HG03521 (cell line): ENCODE data around the gene RAB4A.

Source experiments
- ATAC-seq: cut with Tn5 transposase; IDR thresholded peaks from one replicate; pipeline ENCODE4 v1.9.1; 2021; ENCODE audit warnings: mild to moderate bottlenecking, moderate library complexity; ENCODE audit not compliant: unreplicated experiment

RAB4A gene

DNA sequence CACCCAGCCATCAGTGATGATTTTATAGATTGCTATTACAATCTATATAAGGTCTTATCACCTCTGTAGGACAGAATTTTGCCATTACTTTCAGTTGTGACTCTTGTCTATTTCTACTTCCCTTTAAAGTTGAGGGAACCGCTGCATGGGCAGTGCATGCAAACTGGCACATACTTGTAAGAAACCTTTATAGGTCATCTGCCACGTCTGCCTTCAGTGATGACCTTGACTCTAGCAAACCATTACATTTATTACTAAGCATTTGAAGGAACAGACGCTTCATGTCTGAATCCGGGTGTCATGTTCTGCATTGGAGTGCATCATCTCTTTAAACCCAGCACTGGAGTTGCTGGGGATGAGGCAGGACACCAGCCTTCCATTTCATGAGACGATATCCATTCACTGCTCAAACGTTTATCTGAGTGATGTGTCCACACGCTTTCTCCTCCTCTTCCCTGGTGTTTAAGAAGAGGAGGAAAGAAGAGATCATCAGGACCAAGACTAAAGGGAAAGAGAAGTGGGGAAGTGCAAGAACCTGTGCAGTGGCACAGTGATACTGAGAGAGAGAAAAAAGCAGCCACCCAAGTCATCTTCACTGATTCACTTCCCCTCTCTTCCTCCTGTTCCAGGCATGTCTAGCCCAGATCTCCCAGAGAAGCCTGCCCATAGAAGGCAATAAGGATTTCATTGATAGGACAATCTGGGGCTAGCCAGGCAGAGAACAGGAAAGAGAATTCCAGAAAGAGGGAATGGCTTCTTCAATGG, 57.9 kb downstream of the RAB4A start:
- no peak for ATAC-seq

DNA sequence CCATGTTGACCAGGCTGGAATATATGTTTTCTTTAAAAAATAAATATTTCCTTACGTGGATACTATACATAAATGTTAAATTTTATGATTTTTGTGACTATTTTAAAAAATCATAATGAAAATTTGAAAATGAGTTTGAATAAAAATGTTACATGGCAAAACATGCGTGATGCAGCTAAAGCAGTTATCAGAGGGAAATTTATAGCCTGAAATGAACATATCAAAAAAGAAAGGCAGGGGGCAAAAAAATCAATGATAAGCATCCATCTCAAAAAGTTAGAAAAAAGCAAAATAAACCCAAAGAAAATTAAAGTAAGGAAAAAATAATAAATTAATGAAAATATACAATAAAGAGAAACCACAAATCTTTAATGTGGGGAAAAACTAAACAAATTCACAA, 63.4 kb downstream of the RAB4A start:
- no peak for ATAC-seq

DNA sequence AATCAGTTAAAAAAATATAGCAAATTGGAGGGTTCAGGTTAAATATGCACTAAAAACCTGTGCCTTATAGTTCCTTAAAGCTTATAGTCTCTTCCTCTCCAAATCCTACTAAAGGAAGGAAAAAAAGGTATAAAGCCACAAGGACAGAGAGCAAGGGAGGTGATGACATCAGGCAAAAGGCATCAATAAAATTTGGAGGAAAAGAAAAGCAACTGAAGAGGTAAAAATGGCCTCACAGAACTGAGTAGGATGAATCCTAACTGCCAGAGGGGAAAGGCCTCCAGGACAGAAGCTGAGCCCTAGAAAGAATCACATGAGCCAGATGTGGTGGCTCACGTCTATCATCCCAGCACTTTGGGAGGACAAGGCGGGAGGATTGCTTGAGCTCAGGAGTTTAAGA, 63.8 kb downstream of the RAB4A start:
- ATAC-seq = no peak

DNA sequence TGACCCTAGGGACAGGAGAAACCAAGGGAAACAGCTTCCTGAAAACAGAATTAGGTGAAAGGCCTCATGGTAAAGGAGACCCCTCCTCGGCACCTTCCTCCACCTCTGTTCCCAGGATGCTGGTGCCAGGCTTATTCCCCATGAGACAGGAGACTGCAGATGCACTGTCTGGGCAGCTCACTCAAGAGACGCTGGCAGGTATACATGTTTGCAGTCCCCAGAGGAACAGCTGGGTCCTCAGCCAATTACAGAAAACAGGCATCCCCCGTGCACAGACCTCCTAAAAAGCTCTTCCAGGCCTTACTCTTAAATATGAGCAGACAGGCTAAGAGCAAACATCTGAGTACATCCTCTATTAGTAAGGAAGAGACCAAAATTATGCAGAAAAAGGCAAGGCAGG, 65.4 kb downstream of the RAB4A start:
- ATAC-seq = no peak

DNA sequence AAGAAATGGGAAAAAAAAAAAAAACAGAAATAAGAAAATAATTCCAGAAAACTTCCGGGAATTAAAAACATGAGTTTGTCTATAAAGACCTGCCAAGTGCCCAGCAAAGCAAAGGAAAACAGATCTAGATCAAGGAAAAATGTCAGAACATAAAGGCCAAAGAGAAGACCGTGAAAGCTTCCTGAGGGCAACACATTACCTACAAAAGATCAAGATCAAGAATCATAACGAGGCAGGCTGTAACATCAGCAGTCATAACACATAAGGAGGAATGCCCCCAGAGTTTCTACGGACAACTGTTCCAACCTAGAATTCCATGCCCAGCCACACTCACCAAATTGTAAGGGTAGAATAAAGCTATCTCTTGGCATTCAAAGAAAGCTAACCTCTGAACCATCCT, 68.2 kb downstream of the RAB4A start:
- no peak for ATAC-seq

DNA sequence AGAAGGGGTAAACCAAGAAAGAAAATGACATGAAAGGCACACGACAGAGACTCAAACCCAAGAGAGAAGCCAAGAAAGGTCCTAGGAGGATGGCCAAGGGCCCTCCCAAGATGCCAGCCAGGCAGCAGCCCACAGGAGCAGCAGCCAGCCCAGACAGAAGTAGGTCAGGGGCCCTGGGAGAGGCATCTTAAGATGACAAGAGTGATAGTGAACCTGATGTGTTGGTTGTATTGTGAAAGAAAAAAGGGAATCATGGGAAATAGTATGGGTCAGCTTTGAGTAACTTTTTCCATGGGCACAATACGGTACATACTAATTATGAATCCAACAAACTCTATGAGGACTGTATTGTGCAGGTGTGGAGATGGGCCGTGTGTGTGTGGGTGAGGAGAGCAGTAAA, 68.6 kb downstream of the RAB4A start:
- ATAC-seq = no peak

DNA sequence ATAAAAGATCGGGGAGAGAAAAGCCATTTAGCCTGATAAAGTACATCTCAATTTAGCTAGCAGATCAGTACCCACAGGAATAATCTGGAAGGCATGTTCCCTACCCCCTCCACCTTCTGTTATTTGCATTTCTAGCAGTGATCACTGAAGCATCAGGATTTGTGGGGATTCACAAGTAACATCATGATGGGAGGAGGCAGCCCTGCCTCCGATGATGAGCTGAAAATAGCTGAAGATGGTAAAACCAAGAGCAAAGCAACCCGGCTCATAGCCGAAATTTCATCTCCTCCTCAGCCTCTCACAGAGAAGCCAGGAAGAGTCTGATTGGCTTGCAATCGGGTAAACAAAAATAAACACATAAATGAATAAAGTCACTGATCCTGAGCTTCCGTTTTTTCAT, 69.6 kb downstream of the RAB4A start:
- no peak for ATAC-seq

DNA sequence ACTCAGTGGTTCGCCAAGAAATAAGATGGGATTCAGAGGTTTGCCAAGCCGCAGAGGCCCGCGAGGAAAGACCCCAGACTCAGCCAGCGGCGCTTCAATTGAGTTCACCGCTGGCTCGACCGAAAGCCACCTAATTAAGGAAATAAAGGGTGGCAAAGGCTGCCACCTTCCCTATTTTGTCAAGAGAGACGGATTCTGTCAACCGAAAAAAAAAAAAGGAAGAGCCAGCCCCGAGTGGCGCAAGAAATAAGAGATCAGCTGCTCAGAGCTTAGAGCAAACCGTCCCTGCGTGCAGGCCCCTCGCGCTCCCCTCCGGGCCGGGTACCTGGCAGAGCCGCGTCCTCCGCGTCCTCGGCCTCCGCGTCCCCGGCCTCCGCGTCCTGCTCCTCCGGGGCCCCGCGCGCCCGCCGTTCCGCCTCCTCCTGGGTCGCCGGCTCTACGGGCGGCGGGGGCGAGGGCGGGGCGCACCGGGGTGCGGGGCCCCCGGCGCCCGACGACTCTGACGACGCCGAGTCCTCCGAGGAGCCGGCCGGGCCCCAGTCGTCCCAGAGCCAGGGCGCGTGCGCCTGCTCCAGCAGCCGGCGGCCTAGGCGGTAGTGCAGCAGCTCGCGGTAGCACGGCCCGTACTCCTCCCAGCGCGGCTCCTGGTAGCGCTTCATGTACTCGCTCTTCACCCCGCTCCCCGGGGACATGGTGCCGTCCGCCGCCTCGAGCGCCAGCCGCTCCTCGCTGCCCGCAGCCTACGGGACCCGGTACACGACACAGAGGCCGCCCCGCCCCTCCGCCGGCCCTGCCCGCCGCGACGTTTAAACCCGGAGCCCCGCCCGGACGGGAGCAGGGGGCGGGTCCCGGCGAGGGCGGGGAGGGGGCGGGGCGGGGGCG, 71.1 kb downstream of the RAB4A start:
- ATAC-seq = peak; percentile 65

DNA sequence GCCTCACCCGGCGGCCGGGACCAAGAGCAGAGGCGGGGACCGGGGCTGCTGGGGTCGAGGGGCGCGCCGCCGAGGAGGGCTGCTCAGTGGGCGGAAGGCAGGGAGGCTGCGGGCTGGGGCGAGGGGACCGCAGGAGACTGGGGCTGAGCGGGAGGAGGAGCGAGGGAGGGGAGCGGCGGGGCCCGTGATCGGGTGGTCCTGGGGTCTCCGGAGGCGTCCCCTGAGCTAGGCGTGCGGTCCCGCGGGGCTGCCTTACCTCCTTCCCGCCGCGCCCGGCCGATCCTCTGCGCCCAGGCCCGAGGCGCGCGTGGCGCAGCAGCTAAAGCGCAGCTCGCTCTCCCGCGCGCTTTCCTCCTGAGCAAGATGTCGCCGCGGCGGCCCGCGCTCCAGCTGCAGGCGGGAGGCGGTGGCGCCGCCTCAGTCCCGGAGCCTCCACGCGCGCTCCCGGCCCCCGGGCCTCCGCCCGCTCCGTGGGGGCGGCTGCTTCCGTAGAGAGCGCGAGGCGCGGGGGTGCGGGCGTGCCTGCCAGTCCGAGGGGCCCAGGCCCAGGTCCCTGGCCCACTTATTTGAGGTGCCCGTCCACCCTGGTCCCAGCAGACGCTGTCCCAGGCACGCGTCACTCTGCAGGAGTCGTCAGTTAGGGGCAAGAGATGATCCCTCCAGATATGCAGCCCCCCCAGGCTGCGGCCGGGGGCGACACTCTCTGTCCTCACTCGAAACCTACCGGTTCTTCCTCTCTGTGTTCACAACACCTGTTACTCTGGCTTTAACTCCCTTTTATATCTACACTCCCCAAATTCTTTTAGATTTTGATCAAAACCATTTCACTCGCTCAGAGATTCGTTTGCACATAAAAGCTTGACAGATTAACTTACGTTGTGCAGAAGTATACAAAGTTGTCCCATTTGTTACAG, 72.0 kb downstream of the RAB4A start, which contains the start of gene CCSAP:
CCSAP (minus strand) TSS at position 392 of the 914 bp plus-strand sequence. CDS start 582 bp downstream, outside the sequence.
- ATAC-seq = peak; percentile 30

DNA sequence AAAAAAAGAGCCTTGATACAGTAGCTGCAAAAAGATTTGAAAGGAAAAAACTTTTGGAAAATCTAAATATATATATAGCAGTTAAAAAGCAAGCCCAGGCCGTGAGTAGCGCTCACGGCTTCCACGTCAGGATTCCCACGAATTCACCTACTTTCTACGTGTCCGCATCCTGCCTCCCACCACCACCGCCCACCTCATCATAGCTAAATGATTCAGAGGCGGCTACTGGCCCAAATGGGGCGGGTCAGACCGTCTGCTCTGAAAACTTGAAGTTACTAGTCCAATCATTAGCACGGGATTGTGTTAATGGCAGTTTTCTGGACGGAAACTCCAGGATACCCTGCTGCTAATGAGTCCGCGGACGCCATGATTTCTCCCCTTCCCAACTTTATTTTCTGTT, 73.2 kb downstream of the RAB4A start:
- no peak for ATAC-seq

DNA sequence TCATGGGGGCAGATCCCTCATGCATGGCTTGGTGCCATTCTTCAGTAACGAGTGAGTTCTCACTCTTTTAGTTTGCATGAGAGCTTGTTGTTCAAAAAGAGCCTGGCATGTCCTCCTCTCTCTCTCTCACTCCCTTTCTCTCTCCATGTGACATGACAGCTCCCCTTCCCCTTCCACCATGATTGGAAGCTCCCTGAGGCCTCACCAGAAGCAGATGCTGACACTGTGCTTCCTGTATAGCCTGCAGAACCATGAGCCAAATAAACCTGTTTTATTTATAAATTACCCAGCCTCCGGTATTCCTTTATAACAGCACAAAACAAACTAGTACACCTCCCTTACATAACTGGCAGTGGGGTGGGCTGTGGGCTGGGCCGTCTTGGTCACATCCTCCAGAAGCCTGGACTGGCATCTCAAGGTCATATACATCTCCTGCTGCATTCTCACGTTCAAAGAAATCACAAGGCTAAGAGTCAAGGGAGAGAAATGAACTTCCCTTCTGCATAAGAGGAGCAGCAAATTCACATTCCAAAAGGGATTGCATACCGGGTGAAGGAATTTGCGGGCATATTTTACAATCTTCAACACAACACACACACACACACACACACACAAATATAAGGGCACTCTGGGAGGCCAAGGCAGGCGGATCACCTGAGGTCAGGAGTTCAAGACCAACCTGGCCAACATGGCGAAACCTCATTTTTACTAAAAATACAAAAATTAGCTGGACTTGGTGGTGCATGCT, 74.2 kb downstream of the RAB4A start:
- no peak for ATAC-seq

DNA sequence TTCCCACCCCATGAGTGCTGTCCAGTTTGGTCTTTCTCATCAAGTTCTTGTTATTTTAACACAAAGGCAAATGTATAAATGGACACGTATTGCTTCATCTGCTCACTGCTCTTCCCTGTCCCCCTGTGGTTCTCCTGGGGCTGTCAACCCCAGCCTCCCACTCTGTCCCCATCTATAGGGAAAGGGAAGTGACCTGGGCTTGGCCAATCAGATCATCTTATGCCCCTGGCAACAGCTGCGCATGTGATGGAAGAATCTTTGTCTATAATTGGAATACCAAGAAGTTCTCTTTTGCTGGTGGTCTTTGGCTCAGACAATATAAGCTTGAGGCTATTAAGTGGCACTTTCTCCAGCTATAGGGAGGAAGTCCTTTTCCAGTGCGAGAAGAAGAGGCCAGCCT, 76.6 kb downstream of the RAB4A start:
- ATAC-seq = no peak

DNA sequence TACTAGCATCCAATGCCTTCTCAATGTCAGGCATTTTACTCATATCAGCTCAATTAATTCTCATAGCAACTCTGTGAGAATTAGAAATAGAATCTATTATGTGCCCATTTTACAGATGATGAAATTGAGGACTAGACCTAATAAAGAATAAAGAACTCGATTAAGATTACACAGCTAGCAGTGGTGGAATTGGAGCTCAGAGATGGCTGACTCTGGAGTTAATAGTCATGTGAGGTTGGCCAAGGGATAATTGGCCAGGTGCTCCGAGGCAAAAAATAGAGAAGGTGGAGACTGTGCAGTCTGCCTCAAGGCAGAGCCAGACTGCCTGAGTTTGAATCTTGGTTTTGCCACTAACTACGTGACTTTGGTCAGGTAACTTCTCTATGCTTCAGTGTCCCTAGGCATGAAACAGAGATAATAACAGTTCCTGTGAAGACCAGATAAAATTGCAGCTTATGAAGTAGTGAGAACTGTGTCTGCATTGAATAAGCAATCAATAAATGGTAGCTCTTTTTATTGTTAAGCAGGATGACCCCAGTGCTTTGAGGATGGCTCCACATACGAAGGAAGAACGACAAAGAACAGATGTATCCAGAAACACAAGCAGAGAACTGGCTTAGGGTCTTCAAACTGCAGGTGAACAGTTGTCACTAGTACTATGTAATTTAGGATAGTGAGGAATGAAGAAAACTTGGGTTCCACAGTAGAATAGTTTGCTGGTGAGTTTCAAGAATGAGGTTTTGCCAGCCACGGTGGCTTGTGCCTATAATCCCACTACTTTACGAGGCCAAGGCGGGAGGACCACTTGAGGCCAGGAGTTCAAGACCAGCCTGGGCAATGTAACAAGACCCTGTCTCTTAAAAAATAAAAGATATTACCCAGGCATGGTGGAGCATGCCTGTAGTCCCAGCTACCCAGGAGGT, 78.8 kb downstream of the RAB4A start:
- ATAC-seq = no peak

DNA sequence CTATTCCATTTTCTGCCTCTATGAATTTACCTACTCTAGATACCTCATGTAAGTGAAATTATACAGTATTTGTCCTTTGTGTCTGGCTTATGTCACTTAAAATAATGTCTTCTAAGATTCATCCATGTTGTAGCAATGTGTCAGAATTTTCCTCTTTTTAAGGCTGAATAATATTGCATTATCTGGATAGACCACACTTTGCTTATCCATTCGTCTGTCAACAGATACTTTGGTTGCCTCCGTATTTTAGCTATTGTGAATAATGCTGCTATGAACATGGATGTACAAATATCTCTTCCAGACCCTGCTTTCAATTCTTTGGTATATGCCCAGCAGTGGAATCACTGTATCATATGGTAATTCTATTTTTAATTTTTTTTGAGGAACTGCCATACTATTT, 82.1 kb downstream of the RAB4A start:
- no peak for ATAC-seq

DNA sequence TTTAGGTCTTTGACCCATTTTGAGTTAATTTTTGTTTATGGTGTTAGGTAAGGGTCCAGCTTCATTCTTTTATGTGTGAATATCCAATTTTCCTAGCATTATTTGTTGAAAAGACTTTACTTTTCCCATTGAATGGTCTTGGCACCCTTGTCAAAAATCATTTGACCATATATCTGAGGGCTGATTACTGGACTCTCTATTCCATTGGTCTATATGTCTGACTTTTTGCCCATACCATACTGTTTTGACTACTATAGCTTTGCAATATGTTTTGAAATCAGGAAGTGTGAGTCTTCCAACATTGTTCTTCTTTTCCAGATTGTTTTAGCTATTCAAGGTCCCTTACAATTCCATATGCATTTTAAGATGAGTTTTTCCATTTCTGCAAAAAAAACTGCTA, 83.3 kb downstream of the RAB4A start:
- no peak for ATAC-seq
